ENCODE results near the gene ZNF438.
"Not testable (repeated sequence)": the region's sequence is repeated elsewhere in the genome, so short reads cannot be mapped to it uniquely, and the experiment has no call there.

Gene ZNF438

DNA sequence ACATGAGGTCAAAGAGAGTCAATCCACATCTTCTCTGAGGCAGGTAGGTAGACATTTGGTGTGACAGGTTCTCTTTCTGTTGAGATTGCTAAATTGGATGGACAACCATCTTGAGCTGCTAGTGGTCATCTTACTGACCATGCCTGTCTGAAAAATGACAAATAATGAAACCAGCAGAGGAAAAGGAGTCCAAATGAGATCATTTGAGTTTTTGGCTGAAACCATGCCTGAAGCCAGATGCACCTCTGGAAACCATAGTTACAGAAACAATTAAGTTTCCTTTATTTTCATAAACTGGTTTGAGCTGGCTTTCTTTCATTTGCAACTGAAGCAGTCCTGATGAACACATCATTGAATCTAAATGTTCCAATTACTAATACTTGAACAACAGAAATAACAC, 100.6 kb downstream of the ZNF438 start:
- no peak for DNase-seq

DNA sequence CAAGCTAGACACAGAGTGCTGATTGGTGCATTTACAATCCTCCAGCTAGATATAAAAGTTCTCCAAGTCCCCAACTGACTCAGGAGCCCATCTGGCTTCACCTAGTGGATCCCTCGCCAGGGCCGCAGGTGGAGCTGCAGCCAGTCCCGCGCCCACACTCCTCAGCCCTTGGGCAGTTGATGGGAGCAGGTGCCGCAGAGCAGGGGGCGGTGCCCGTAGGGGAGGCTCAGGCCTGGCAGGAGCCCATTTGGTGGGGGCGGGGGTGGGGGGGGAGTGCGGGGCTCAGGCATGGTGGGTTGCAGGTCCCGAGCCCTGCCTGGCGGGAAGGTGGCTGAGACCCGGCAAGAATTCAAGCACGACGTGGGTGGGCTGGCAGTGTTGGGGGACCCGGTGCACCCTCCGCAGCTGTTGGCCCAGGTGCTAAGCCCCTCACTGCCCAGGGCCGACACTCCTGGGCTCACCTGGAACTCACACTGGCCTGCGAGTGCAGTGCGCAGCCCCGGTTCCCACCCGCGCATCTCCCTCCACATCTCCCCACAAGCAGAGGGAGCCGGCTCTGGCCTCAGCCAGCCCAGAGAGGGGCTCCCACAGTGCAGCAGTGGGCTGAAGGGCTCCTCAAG, 101.7 kb downstream of the ZNF438 start:
- no peak for DNase-seq

- not testable (repeated sequence) for DNase-seq
These were observed 102.3 kb downstream of the ZNF438 start for GRCh38 chr10:30929311-30929729.

- no peak for DNase-seq
These were observed 102.9 kb downstream of the ZNF438 start for GRCh38 chr10:30928742-30929141.

- DNase-seq: no peak
These were observed 113.0 kb downstream of the ZNF438 start for GRCh38 chr10:30918651-30919050.

DNA sequence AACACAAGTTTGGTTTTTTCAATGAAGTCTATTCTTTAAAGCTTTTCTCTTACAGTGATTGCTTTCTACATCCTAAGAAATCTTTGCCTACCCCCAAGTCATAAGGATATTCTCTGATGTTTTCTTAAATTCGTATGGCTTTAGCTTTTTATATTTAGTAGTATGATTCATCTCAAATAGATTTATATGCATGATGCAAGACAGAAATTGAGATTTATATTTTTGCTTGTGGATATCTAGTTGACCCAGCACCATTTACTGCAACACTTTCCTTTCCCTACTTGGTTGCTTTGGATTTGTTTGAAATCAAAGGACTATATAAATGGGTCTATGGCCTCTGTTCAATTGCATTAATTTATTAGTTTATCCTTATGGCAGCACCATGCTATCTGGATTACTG, 113.9 kb downstream of the ZNF438 start:
- no peak for DNase-seq

DNA sequence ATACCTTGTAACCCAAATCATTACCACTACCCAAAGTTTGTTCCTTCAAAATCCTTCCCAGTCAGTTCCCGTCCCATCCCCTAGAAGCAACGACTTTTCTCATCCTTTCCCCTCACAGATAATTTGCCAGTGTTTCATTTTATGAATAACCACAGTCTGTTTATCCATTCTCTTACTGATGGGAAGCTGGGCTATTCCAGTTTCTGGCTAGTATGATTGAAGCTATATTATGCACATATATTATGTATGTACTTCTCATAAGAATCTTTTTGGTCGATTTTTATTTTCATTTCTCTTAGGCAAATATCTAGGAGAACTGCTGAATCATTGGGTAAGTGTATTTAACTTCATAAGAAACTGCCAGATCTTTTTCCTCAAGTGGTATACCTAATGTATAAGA, 114.6 kb downstream of the ZNF438 start:
- DNase-seq: no peak

DNA sequence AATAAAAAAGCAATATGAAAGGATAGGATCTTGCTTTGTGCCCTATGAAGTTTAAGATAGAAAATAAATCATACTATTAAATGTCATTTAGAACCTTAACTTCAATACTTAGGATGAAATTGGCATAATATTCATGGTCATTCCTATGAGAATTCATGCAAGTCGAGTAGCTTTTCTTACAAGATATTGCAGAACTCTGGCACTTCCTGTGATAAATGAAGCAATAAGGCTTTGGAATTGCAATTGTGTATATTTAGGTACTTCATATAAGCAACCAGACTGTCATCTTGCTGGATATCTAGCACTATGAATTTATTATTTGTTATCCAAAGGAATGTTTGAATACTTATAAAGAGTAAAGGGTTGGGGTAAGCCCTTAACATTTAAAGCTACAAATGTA, 116.5 kb downstream of the ZNF438 start:
- no peak for DNase-seq

DNA sequence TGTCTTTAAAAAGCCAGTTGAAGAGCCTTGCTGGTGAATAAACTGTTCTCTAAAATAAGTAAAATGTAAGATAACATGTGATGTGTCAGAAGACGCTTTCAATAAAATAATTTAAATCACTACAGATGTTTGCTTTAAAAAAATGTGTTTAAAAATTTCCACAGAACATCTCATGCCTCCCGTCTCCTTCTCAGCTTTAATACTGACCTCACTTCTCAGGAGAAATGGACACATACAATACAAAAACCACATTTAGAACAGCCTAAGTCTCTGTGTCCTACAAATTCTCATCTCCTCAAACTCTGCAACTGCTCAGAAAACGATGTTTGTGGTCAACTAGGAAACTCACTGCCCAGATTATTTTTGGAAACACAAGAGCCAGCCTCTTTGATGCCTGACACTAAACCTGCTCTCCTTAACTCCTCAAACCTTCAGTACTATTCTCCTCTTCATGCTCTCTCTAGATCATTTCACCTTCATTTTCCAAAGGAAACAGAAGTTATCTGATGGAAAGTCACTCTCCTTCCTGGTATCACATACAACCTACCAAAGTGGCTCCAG, 120.3 kb downstream of the ZNF438 start:
- no peak for DNase-seq

- DNase-seq: no peak
These were observed 128.1 kb downstream of the ZNF438 start for GRCh38 chr10:30903397-30904138.

- DNase-seq: no peak
These were observed 128.9 kb downstream of the ZNF438 start for GRCh38 chr10:30902621-30903396.

DNA sequence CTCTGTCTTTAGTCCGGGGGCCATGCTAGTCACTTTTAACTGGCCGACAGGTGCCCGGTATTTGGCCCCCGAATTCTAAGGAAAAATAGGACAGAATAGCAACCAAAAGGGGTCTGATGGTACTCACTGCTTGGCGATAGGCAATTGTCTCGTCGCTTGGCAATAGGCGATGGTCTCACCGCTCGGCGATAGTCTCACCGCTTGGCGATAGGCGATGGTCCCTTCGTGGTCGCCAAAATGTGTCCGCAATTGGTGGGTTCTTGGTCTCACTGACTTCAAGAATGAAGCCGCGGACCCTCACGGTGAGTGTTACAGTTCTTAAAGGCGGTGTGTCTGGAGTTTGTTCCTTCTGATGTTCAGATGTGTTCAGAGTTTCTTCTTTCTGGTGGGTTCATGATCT, 130.2 kb downstream of the ZNF438 start:
- DNase-seq: not testable (repeated sequence)

DNA sequence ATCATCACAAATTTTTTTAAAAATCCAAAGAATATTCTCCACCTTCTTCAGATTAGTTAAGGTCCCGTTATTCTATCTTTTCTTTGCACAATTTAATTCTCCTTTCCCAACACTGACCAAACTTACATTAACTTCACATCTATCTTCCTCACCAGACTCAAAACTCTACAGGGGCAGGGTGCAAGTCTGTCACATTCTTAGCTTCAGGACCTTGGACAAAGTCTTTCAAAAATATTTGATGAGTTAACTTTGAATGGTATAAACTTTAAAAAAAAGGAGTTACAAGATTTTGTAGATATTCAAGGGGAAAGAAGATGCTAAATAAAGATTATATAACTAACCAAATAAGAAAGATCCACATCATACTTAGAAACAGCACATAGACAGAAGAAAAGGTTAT, 132.7 kb downstream of the ZNF438 start:
- DNase-seq: no peak

GRCh38 chr10:30897547-30897946, 134.1 kb downstream of the ZNF438 start:
- no peak for DNase-seq

DNA sequence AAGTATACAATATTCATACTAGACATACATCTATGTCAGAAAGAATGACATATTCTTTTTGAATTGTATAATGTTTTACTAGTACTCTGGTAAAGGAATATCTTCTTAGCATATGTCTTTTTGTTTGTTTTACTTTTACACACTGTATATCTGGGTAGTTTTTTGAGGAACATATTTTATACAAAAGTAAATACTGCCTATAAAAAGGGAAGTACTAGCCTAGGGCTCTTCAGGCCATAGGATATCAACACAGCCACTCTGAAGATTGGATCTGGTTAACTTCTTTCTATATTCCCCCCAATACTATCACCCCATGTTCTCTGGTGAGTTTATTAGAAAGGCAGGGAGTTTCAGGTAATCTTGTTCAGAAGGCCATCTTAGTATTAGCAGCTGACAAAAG, 134.6 kb downstream of the ZNF438 start:
- no peak for DNase-seq

GRCh38 chr10:30894221-30894620, 137.4 kb downstream of the ZNF438 start:
- DNase-seq: peak; percentile 46

DNA sequence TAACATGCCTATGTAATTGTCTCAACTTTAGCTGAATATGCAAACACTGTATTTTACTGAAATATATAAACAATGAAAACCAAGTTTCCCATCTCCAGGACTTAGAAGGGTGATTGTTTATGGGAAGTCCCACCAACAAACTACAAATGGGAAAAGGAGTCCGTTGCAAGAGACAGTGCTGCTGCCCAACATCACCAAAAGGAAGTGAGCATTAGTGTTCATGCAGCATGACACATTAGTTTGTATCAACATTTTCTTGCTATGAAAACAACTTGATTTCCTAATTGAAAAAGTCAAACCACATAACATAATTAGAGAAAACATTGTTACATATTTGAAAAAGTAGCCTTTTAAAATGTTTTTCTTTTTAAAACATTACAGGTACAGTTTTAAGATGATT, 138.5 kb downstream of the ZNF438 start:
- DNase-seq: no peak

DNA sequence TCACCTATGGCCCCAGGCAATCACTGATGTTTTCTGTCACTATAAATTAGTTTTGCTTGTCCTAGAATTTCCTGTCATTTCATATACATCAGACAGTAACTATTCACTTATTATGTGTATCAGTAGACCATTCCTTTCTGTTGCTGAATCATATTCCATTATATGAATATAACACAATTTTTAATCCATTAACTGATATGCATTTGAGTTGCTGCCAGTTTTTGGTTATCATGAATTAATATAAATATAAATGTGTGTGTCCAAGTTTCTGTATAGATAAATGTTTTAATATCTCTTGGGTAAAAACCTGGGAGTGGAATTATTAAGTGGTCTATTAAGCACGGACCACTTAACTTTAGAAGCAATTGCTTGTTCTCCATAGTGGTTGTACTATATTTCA, 143.8 kb downstream of the ZNF438 start:
- no peak for DNase-seq

GRCh38 chr10:30885423-30885822, 146.2 kb downstream of the ZNF438 start:
- DNase-seq: no peak

- no peak for DNase-seq
These were observed 147.9 kb downstream of the ZNF438 start for GRCh38 chr10:30883751-30884150.

DNA sequence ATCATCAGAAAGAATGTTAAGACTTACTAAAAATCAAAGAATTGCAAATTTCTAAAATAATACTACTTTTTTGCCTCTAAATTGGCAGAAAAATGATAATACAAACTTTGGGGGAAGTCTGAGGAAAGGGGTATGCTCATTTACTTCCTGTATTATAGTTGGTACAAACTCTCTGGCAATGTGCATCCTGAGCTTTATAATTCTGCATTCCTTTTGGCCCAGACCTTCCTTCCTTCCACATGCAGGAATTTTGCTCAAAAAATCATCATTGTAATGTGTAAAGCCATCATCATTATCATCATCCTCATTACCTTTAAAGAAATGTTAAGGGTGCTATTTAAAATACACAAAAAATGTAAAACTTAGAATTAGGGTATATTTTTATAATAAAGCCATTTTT, 148.5 kb downstream of the ZNF438 start:
- DNase-seq: no peak

- DNase-seq: no peak
These were observed 149.4 kb downstream of the ZNF438 start for GRCh38 chr10:30882281-30882680.

- DNase-seq: no peak
These were observed 152.7 kb downstream of the ZNF438 start for GRCh38 chr10:30878920-30879319.

DNA sequence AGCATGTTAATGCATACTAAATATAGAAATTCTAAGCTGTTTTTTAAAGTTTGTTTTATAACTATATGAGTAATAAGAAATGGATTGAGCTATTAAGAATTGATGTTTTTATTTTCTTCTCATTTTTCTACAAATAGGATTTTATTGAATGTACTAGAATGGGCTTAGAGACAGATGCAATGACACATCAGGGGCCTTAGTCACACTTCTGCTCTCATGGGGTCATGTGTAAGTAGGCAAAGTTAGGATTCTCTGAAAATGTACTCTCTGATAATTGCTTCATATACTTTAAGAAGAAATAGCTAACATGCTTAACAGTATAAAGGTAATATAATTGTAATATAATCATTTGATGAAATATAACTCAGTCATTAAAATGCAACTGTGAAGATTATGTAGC, 154.6 kb downstream of the ZNF438 start:
- no peak for DNase-seq

Data from NCI-H82 (cell line).